ENCODE data around the gene ZGPAT. TPM values are rescaled to one million over a fixed set of nuclear protein-coding genes. Genes with fewer than 3 reads are reported as not detected.

ZGPAT gene
- polyA plus RNA-seq, 3 donors, result 11.7 to 25.3 (median 20.8) TPM

DNA sequence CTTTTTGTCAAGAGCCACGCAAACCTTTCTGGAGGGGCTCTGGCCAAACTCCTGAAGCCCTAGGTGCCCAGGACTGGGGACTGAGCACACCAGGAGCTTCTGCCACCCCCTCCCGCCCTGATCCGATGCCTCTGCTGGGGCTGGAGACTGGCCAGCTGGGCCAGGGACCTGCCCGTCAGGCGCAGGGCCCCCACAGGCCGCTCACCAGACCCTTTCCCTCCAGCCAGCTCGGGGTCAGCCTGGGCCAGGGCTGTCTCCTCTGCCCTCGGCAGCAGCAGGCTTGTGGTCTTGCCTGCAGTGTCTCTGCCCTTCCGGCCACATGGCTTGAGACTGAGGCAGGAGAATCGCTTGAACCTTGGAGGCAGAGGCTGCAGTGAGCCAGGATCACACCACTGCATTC, 35.2 kb upstream of the ZGPAT start:
- DNase-seq (ENCODE audit: extremely low read depth in 1 of 11, low read depth in 9 of 11, low spot score in 4 of 11), result no peak

DNA sequence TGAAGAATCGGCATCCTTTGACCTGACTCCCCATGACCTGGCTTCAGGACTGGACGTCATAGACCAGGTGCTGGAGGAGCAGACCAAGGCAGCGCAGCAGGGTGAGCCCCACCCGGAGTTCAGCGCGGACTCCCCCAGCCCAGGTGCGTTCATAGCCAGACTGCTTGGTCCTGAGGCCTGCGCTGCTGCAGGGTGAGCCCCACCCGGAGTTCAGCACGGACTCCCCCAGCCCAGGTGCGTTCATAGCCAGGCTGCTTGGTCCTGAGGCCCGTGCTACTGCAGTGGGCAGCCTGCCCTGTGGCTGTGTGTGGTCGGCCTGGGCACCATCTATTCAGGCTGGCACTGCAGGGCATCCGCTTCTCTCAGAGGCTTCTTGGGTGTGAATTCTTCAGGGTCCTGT, 33.9 kb upstream of the ZGPAT start:
- no peak for DNase-seq (ENCODE audit: extremely low read depth in 1 of 11, low read depth in 9 of 11, low spot score in 4 of 11)

DNA sequence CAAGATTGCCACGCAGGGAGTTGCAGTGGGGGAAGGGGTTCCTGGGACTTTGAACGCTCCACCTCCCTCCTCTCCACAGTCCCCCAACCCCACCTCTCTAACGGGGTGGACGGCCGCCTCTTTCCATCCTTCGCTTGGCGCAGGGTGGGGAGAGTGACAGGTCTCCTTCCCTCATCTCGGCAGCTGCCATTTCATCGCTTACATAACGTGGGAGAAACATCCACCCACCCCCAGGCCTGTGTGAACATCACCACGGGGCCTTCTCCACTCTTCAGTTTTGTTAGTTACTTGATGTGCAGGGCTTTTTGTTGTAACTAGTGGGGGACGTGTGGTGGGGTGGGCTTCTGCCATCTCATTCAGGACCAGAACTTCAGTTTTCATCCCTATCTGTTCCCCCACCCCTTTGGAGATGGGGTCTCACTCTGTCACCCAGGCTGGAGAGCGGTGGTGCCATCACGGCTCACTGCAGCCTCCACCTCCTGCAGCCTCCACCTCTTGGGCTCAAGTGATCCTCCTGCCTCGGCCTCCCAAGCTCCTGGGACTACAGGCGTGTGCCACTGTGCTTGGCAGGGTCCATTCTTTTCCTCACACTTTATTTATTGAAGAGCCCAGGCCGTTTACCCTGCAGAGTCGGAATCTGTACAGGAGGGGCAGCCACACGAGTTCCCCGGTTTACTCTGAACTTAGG, 32.0 kb upstream of the ZGPAT start:
- DNase-seq (ENCODE audit: extremely low read depth in 1 of 11, low read depth in 9 of 11, low spot score in 4 of 11), result no peak

DNA sequence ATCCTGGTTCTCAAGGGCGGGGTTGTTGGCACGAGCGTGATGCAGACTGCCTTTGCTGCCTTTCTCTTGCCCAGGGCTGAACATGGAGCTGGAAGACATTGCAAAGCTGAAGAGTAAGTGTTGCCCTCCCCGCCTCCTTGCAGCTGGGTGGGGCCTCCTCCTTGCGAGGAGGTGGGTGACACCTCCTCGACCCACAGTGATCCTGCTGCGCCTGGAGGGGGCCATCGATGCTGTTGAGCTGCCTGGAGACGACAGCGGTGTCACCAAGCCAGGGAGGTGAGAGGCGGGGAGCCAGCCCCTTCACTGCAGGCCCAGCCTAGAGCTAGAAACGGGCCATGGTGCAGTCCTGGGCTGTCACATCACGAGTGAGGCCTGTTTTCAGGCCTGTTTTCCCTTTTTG, 29.8 kb upstream of the ZGPAT start:
- DNase-seq (ENCODE audit: extremely low read depth in 1 of 11, low read depth in 9 of 11, low spot score in 4 of 11), result no peak

DNA sequence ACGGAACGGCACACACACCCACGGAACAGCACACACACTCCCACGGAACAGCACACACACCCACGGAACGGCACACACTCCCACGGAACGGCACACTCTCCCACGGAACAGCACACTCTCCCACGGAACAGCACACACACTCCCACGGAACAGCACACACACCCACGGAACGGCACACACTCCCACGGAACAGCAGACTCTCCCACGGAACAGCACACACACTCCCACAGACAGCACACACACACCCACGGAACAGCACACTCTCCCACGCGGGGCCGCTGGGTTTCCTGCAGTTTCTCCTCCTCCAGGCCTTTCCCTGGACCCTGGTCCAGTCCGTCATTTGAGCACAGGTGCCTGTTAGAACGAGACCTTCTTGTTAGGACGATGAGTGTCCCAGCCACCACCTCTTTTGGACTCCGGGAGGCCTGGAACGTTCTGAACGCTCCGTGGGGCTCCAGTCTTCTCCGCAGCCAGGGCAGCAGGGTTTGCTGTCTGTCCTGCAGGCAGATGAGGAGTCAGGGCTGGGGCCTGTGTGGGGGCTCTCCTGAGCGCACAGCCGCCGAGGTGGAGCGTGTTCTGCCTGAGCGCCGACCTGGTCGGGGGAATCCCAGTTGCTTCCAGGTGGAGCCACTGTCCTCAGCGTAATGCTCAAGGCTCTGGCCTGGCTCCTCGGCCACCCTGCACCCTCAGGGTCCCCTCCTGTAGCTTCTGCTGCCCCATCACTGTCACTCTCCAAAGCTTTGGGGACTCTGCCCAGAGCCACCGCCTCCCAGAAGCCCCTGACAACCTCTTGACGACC, 29.0 kb upstream of the ZGPAT start:
- no peak for DNase-seq (ENCODE audit: extremely low read depth in 1 of 11, low read depth in 9 of 11, low spot score in 4 of 11)

DNA sequence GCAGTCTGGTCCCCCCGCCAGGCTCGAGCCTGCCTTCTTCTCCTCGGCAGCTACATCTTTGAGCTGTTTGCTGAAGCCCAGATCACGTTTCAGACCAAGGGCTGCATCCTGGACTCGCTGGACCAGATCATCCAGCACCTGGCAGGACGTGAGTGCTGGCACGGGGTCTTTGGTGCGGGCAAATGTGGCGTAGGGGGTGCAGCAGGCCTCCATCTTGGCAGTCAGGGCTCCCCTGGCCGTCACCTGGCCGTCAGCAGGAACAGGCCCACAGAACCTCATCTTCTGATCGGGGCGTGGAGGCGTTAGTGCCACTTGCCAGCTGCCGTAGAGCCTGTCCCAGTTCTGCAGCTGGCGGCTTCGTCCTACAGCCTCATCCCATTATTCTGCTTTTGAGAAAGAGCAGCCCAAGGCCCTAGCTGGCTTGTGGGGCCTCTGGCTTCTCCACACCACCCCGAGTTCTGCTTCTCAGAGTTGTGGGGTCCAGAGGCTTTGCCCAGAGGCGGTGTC, 28.0 kb upstream of the ZGPAT start:
- DNase-seq (ENCODE audit: extremely low read depth in 1 of 11, low read depth in 9 of 11, low spot score in 4 of 11), result no peak

DNA sequence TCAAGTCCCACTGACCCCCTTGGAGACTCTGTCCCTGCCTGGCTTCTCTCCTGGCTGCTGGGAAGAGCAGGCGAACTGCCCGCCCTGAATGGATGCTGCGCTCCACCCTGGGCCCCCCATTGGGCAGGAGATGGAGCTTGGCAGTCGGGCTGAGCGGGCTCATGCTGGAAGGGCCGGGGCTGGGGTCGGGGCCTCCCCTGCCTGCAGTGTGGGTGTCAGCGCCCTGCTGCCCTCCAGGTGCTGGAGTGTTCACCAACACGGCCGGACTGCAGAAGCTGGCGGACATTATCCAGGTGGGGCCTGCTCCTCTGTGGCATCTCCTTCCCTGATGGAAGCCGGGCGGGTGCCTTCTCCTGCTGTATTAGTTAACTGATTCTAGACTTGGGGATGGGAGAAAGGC, 27.4 kb upstream of the ZGPAT start:
- no peak for DNase-seq (ENCODE audit: extremely low read depth in 1 of 11, low read depth in 9 of 11, low spot score in 4 of 11)

DNA sequence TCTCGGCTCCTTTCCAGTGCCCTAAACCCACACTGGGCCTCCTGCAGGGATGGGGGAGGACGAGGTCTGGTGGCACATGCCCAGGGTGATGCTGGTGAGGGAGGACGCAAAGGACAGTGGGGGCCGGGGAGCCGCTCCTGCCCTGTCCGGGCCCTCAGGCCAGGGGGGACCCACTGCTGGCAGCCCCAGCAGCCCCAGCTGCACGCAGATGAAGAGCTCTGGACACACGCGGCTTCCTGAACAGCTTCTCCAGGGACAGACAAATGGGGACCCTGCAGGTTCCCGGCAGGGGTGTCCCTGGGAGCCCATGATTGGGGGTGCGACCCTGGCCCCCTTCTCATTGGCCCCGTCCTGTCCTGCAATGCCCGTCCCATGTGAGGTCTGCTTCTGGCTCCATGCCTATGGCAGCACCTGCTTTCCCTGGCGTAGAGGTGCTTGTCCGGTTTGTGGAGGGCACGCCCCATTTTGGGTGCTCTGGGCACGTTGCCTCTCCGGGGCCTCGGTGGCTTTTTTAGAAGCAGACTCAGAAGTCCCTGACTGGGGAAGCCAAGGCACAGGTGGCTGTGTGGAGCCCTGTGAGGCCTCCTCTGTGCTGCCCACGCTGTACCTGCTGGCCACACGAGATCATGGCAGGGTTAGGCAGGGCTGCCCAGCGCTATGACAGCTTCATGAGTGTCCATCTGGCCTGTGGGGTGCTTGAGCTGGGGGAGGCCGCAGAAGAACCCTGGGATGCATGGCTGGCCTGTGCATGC, 26.8 kb upstream of the ZGPAT start:
- DNase-seq (ENCODE audit: extremely low read depth in 1 of 11, low read depth in 9 of 11, low spot score in 4 of 11), result no peak

DNA sequence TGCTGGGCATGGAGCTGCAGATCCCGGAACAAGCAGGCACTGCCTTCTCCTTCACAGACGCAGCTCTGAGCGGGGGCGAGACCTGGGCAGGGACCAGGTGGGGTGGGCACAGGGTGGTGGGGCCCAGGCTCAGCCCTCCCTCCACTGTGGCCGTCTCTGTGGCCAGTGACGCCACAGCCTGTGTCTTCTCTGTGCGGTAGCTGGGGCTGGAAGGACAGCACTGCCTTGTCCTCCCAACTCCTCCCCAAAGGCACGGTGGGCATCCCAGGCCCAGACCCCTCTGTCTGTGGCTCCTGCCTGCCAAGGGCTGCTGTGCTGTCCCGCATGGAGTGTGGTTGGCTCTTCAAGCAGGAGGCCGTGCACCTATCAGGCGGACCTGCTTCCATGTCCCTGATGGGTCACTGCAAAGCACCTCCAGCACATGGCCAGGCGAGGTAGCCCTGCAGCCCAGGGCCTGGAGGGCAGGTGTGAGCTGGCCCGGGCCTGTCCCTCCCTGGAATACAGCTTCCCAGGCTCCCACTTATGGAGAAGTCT, 26.2 kb upstream of the ZGPAT start:
- DNase-seq (ENCODE audit: extremely low read depth in 1 of 11, low read depth in 9 of 11, low spot score in 4 of 11), result no peak

DNA sequence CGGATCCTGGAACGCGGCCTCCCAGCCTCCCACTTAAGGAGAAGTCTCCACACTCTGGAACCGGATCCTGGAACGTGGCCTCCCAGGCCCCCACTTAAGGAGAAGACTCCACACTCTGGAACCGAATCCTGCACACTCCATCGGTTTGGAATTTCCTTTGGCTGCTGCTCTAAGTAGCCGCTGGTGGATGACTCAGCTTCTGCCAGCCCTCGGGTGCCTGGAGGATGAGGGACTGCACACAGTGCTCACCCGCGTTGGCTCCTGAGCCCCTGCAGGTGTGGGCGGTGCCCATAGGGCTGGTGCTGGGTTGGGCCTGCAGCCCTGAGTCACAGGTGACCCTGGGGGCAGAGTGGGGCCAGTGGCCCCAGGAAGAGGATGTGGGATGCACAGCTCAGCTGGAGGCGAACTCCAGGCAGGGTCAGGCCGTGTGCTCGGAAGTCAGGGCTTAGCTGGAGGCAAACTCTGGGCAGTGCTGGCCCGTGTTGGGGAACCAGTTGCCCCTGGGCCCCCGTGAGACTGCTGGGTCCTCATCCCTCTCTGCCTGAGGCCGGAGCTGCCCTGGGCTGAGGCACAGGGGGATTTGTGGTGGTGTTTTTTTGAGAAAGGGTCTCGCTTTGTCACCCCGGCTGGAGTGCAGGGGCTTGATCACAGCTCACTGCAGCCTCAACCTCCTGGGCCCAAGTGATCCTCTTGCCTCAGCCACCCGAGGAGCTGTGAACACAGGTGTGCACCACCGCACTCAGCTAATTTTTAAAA, 25.3 kb upstream of the ZGPAT start:
- no peak for DNase-seq (ENCODE audit: extremely low read depth in 1 of 11, low read depth in 9 of 11, low spot score in 4 of 11)

DNA sequence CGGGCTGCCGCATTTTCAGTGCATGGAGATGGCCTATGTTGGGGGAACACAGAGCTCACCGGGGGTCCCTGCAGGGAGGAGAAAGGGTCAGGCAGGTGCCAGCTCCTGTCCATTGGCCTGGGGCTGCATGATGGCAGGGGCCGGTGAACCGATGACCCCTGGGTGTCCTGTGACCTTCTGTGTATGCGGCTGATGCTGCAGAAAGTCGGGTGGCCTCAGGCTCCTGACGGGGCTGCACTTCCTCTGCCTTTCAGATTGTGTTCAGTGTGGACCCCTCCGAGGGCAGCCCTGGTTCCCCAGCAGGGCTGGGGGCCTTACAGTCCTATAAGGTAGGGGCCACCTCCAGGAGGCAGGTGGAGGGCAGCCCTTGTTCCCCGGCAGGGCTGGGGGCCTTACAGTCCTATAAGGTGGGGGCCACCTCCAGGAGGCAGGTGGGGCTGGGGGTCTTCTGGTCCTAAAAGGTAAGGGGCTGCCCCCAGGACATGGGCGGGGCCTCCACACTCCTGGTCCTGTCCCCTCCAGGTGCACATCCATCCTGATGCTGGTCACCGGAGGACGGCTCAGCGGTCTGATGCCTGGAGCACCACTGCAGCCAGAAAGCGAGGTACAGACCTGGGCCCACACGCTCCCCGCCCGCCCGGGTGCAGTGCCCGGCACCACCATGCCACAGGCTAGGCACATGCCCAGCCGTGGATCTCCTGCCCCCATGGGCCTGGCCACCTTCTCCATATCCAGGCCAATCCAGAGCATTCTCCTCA, 22.4 kb upstream of the ZGPAT start:
- no peak for DNase-seq (ENCODE audit: extremely low read depth in 1 of 11, low read depth in 9 of 11, low spot score in 4 of 11)

DNA sequence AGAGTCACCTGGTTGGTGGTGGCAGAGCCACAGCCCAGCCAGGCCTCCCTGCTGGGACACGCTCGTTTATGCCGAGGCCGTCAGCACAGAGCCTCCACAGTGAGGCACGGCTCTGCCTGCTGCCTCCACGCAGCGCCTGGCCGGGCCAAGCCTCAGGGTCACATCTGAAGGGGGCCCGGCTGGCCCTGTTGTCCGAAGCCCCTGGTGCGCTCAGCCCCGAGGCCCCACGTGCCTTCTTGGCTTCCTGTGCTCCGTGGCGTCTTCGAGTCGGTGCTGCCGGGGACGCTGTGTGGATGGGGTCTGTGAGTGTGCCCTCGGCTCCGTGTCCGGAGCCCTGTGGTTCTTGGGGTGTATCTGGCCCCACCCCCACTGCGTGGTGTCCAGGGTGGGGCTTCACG, 21.7 kb upstream of the ZGPAT start:
- DNase-seq (ENCODE audit: extremely low read depth in 1 of 11, low read depth in 9 of 11, low spot score in 4 of 11), result no peak

DNA sequence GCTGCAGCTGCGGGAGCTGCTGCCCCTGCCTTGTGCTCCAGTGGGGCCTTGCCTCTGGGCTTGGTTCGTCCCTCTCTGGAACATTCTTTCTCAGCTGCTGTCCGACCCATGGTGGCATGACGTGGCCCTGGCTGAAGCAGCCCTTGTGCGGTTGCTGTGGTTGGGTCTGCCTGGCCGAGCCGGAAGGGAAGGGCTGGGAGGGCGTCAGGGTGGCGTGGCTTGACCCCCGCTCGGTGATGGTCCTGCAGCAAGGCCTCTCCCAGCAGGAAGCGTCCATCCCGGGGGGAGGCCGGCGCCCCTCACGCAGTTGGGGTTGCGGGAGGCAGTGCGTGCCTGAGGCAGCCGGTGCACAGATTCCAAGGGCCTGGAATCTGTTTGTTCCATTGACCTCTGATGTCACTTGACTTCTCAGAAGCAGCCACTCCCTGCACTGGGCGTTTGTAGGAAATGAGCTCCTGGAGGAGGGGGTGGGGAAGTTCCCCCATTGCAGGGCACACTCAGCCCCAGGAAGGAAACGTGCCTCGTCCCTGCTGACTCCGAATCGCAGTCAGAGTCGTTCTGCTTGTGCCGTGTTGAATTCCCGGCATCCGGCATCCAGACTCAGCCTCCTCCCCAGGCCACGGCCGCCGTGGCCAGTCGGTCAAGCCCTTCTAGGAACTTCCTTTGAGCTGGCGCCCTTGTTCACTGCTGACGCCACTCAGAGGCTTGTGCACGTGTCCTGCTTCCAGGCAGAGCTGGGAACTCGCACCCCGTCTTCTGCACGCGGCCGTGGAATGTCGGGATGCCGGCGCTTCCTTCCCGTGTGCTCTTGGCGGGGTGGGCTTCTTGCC, 21.1 kb upstream of the ZGPAT start:
- peak in 3 of 11 donors; percentile 23 to 62 (median 37) for DNase-seq (ENCODE audit: extremely low read depth in 1 of 11, low read depth in 9 of 11, low spot score in 4 of 11)

DNA sequence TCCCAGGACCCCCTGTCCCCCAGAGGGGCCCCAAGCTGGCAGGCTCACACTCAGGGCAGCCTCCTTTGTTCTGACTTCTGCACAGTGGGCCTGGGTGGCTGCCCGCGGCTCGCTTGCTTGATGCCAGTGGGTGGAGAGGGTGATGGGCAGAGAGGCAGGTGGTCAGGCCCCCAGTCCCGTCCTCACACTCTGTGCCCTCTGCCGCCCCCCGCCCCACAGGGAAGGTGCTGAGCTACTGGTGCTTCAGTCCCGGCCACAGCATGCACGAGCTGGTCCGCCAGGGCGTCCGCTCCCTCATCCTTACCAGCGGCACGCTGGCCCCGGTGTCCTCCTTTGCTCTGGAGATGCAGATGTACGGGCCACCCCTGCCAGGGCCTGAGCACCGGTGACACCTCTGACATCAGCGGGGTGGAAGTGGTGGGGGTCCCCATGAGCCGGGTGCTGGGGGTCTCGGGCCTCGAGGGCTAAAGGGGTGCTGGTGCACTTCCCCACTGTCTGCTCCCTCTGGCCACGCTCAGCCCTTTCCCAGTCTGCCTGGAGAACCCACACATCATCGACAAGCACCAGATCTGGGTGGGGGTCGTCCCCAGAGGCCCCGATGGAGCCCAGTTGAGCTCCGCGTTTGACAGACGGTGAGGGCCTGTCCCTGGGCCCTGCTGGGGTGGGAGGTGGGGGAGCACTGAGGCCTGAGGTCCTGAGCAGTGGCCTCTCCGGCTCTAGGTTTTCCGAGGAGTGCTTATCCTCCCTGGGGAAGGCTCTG, 20.2 kb upstream of the ZGPAT start:
- DNase-seq (ENCODE audit: extremely low read depth in 1 of 11, low read depth in 9 of 11, low spot score in 4 of 11), result no peak

DNA sequence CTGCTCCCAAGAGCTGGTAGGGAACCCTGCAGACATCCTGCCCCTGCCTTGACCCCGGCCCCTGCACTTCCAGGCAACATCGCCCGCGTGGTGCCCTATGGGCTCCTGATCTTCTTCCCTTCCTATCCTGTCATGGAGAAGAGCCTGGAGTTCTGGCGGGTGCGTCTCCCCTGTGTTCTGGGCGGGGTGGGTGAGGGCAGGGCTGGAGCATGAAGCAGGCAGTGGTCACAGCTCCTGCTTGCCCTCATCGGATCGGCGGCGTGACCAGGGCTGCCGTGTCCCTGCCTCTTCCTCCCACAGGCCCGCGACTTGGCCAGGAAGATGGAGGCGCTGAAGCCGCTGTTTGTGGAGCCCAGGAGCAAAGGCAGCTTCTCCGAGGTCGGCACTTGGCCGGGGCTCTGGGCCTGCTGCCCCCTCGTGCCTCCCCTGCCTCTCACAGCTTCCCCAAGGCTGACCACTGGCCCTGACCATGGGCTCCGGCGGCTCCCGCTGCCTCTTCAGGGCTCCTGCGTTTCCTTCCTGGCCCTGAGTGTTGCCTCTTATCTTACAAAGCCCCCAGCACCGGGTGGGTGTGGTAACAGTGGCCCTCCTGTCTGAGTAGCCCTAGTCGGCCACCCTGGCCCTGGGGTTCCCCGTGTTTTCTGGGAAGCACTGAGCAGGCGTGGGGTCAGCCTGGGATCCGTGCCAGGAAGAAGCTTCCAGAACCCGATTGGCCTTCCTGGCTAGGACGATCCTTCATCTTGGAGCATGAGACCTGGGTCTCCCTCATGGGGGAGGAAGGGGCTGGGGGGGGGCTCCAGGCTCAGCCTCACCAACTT, 19.4 kb upstream of the ZGPAT start:
- DNase-seq (ENCODE audit: extremely low read depth in 1 of 11, low read depth in 9 of 11, low spot score in 4 of 11), result no peak
